Measurements from ENCODE around the gene TRERF1.

The TRERF1 gene

DNA sequence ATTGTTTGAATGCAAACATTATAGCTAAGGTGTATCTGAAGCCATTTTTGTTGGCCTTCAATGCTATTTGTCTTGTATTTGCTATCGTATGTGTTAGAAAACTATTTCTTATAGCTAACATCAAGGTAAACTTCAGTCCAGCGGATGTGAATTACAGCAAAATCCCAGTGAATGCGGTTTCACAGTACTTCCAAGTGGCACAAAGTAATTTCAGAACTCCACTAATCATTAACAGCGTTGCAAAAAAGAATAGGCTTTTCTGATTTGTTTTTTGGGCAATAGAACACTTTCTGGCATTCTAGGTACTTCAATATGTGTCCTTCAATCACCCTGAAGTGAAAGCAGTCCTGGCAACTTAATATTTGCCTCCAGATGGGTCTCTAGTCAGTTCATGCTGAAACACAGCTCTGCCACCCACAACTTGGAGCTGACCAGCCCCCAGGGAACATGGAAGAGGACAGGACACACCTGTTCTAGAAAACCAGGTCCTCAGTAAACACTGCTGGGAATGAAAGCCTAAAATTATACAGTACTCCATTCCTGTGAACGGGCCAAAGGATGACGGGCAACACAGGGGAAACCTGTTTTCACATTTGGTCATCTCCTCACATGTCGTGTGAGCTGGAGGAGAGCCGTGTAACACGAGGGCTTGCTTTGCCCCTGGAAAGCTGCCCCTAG lies 224.4 kb downstream of the TRERF1 start:
- Histone ChIP-seq H3K36me3 (ENCODE audit: insufficient read depth, low read length) (no peaks in the 10 kb centered on the region), H3K4me2 (ENCODE audit: low read length) (no peak overlapping the region), H3K27ac (ENCODE audit: low read depth, low read length, poor library complexity, severe bottlenecking) (no peak overlapping the region), H3K4me3 (ENCODE audit: low read depth, low read length, poor library complexity, severe bottlenecking) (no peak overlapping the region), H2AFZ (ENCODE audit: low read length) (no peak overlapping the region), H3K4me1 (ENCODE audit: insufficient read depth, low read length, severe bottlenecking) (no peaks in the 10 kb centered on the region), H3F3A (ENCODE audit: insufficient read depth, low read length) (no peaks in the 10 kb centered on the region), H3K9me3 (ENCODE audit: low read length) (no peaks in the 10 kb centered on the region), H3K9me2 (ENCODE audit: low read depth, low read length) (no peaks in the 10 kb centered on the region), H3K79me2 (ENCODE audit: insufficient read depth, low read length) (no peaks in the 10 kb centered on the region), H4K20me1 (ENCODE audit: insufficient read depth, low read length) (no peaks in the 10 kb centered on the region), H3K27me3 (ENCODE audit: insufficient read depth, low read length) (0 out of 2 replicates have a peak, but pooled peaks cover 4% of the 10 kb centered on the region), H3K9ac (ENCODE audit: low read length) (no peak overlapping the region)
- no peak for TF ChIP-seq EZH2 (IDR thresholded peaks at IDR 0.05; ENCODE audit: borderline replicate concordance, low read length)
- TF ChIP-seq, protein P1, sequence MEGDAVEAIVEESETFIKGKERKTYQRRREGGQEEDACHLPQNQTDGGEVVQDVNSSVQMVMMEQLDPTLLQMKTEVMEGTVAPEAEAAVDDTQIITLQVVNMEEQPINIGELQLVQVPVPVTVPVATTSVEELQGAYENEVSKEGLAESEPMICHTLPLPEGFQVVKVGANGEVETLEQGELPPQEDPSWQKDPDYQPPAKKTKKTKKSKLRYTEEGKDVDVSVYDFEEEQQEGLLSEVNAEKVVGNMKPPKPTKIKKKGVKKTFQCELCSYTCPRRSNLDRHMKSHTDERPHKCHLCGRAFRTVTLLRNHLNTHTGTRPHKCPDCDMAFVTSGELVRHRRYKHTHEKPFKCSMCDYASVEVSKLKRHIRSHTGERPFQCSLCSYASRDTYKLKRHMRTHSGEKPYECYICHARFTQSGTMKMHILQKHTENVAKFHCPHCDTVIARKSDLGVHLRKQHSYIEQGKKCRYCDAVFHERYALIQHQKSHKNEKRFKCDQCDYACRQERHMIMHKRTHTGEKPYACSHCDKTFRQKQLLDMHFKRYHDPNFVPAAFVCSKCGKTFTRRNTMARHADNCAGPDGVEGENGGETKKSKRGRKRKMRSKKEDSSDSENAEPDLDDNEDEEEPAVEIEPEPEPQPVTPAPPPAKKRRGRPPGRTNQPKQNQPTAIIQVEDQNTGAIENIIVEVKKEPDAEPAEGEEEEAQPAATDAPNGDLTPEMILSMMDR (IDR thresholded peaks at IDR 0.05; ENCODE audit: low read length), result no peak

DNA sequence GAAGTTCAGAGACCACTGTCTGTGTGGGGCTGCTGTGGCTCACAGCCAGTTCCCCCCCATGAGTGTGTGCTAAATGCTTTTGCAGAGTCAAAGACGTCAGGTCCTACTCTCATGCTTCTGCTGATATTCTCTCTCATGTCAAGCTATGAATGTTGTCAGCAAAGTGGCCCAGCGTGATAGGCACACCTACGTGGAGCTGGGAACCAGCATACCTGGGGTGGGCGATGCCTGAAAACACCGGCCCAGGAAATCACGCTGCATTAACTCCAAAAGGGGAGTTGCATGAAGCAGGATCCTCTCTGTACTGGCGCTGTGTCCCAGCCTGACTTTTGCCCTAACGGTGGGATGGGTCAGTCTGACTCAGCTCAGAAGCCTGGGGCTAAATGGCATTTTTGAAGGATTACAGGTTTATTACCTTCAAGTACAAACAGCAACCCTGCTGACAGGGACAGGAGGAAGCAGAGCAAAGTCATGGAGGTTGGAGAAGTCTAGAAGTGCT lies 225.0 kb downstream of the TRERF1 start:
- Histone ChIP-seq H3K4me3 (ENCODE audit: low read depth, low read length, poor library complexity, severe bottlenecking) (no peak overlapping the region), H3K4me1 (ENCODE audit: insufficient read depth, low read length, severe bottlenecking) (no peaks in the 10 kb centered on the region), H3K36me3 (ENCODE audit: insufficient read depth, low read length) (no peaks in the 10 kb centered on the region), H3K79me2 (ENCODE audit: insufficient read depth, low read length) (no peaks in the 10 kb centered on the region), H2AFZ (ENCODE audit: low read length) (no peak overlapping the region), H3K9me2 (ENCODE audit: low read depth, low read length) (no peaks in the 10 kb centered on the region), H3K4me2 (ENCODE audit: low read length) (no peak overlapping the region), H4K20me1 (ENCODE audit: insufficient read depth, low read length) (no peaks in the 10 kb centered on the region), H3K9ac (ENCODE audit: low read length) (no peak overlapping the region), H3K9me3 (ENCODE audit: low read length) (no peaks in the 10 kb centered on the region), H3K27me3 (ENCODE audit: insufficient read depth, low read length) (0 out of 2 replicates have a peak, but pooled peaks cover 4% of the 10 kb centered on the region), H3K27ac (ENCODE audit: low read depth, low read length, poor library complexity, severe bottlenecking) (no peak overlapping the region), H3F3A (ENCODE audit: insufficient read depth, low read length) (no peaks in the 10 kb centered on the region)
- TF ChIP-seq, protein P1 (IDR thresholded peaks at IDR 0.05; ENCODE audit: low read length), result no peak
- TF ChIP-seq EZH2 (IDR thresholded peaks at IDR 0.05; ENCODE audit: borderline replicate concordance, low read length), result no peak

DNA sequence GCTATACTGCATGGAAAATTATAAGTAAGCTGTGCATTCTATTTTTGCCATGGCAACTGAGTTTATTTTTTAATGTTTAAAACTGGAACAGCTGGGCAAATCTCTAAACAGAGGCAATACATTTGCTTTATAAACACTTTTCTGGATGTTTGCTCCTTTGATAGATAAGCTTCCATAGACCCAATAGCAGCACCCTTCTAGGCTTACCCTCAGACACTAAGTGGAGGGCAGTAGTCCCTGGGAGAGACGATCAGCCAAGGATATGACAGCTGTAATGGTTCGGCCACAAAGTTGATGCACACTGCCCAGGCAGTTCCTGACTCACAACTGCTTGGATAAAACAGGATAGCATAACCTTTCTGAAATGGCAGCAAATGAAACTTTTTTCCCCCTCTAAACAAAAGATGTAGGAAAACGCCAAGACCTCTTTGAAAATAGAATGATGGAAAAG lies 225.5 kb downstream of the TRERF1 start:
- TF ChIP-seq EZH2 (IDR thresholded peaks at IDR 0.05; ENCODE audit: borderline replicate concordance, low read length), result no peak
- TF ChIP-seq, protein P1 (IDR thresholded peaks at IDR 0.05; ENCODE audit: low read length), result no peak
- Histone ChIP-seq H2AFZ (ENCODE audit: low read length) (no peak overlapping the region), H3K9me3 (ENCODE audit: low read length) (no peaks in the 10 kb centered on the region), H3K27me3 (ENCODE audit: insufficient read depth, low read length) (0 out of 2 replicates have a peak, but pooled peaks cover 4% of the 10 kb centered on the region), H3K36me3 (ENCODE audit: insufficient read depth, low read length) (no peaks in the 10 kb centered on the region), H3K27ac (ENCODE audit: low read depth, low read length, poor library complexity, severe bottlenecking) (no peak overlapping the region), H3K4me1 (ENCODE audit: insufficient read depth, low read length, severe bottlenecking) (no peaks in the 10 kb centered on the region), H3K4me2 (ENCODE audit: low read length) (no peak overlapping the region), H4K20me1 (ENCODE audit: insufficient read depth, low read length) (no peaks in the 10 kb centered on the region), H3K9ac (ENCODE audit: low read length) (no peak overlapping the region), H3K9me2 (ENCODE audit: low read depth, low read length) (no peaks in the 10 kb centered on the region), H3F3A (ENCODE audit: insufficient read depth, low read length) (no peaks in the 10 kb centered on the region), H3K4me3 (ENCODE audit: low read depth, low read length, poor library complexity, severe bottlenecking) (no peak overlapping the region), H3K79me2 (ENCODE audit: insufficient read depth, low read length) (no peaks in the 10 kb centered on the region)

Data from OCI-LY1 (cell line).